Measurements from ENCODE around the gene CASP12. TPM values are rescaled to one million over a fixed set of nuclear protein-coding genes. Genes with fewer than 3 reads are reported as not detected.
"Not testable (repeated sequence)": the region's sequence is repeated elsewhere in the genome, so short reads cannot be mapped to it uniquely, and the experiment has no call there.

CASP12 gene
- not detected for polyA plus RNA-seq

- peak in 2 of 3 donors; percentile 9 to 33 for DNase-seq
Measured at GRCh38 chr11:104897891-104898684, at the start of gene CASP12. Gene CASP12 (minus strand): TSS chr11:104898460.

GRCh38 chr11:104946907-104947306 is 48.6 kb upstream of the CASP12 start:
- H3K4me1 Mint-ChIP-seq: peaks cover 22 to 40% of the 10 kb centered on the region in 2 donors
- peak overlapping the region in 3 of 6 donors; percentile 28 to 77 (median 74) for H3K27ac Mint-ChIP-seq
- H3K27me3 Mint-ChIP-seq (ENCODE audit: low read depth in 3 of 3): peaks cover 0 to 2% (median 0%) of the 10 kb centered on the region in 3 donors
- H3K36me3 Mint-ChIP-seq: peaks cover 54 to 87% (median 62%) of the 10 kb centered on the region in 3 donors
- no peaks in the 10 kb centered on the region for H3K9me3 Mint-ChIP-seq
- H3K4me3 Mint-ChIP-seq: no peak overlapping the region
- DNase-seq: peak; percentile 31 to 43 (median 34)

More at GRCh38 chr11:104897891-104898684, at the start of gene CASP12:
- Mint-ChIP-seq H3K9me3 (no peaks in the 10 kb centered on the region), H3K4me1 (peaks cover 41 to 53% of the 10 kb centered on the region in 2 donors), H3K36me3 (peaks cover 19 to 24% (median 20%) of the 10 kb centered on the region in 3 donors), H3K27ac (peak within 1 kb of the TSS; percentile 65 to 90 (median 81)), H3K4me3 (peak within 1 kb of the TSS; percentile 73 to 87 (median 78)), H3K27me3 (ENCODE audit: low read depth in 3 of 3) (peaks cover 0 to 3% (median 0%) of the 10 kb centered on the region in 3 donors)

- no peaks in the 10 kb centered on the region for H3K9me3 Mint-ChIP-seq
- H3K36me3 Mint-ChIP-seq: peaks cover 46 to 64% (median 47%) of the 10 kb centered on the region in 3 donors
- H3K27ac Mint-ChIP-seq: peak overlapping the region in 5 of 6 donors; percentile 51 to 87 (median 70)
- no peak overlapping the region for H3K4me3 Mint-ChIP-seq
- DNase-seq: no peak
- H3K4me1 Mint-ChIP-seq: peaks cover 22 to 48% of the 10 kb centered on the region in 2 donors
- H3K27me3 Mint-ChIP-seq (ENCODE audit: low read depth in 3 of 3): peaks cover 0 to 2% (median 0%) of the 10 kb centered on the region in 3 donors
Measured at GRCh38 chr11:104944076-104944475, 45.8 kb upstream of the CASP12 start.

- Mint-ChIP-seq H3K9me3 (no peaks in the 10 kb centered on the region), H3K4me1 (peaks cover 20 to 48% of the 10 kb centered on the region in 2 donors), H3K27ac (peak overlapping the region in 5 of 6 donors; percentile 9 to 73 (median 47)), H3K36me3 (peaks cover 42 to 59% (median 42%) of the 10 kb centered on the region in 3 donors), H3K27me3 (ENCODE audit: low read depth in 3 of 3) (peaks cover 0 to 2% (median 0%) of the 10 kb centered on the region in 3 donors), H3K4me3 (no peak overlapping the region)
- no peak for DNase-seq
Measured at GRCh38 chr11:104943561-104943960, 45.3 kb upstream of the CASP12 start.

- H3K27me3 Mint-ChIP-seq (ENCODE audit: low read depth in 3 of 3): peaks cover 0 to 3% (median 0%) of the 10 kb centered on the region in 3 donors
- H3K27ac Mint-ChIP-seq: peak overlapping the region in 2 of 6 donors; percentile 31 to 34
- peak in 2 of 3 donors; percentile 27 to 32 for DNase-seq
- H3K4me3 Mint-ChIP-seq: peak overlapping the region; percentile 63 to 84 (median 74)
- H3K4me1 Mint-ChIP-seq: peaks cover 38 to 48% of the 10 kb centered on the region in 2 donors
- H3K36me3 Mint-ChIP-seq: peaks cover 12 to 27% (median 25%) of the 10 kb centered on the region in 3 donors
- H3K9me3 Mint-ChIP-seq: peaks cover 3 to 11% (median 7%) of the 10 kb centered on the region in 6 donors
Measured at GRCh38 chr11:104934594-104934993, 36.3 kb upstream of the CASP12 start.

GRCh38 chr11:104934073-104934472 is 35.8 kb upstream of the CASP12 start:
- Mint-ChIP-seq H3K9me3 (peaks cover 3 to 16% (median 12%) of the 10 kb centered on the region in 6 donors), H3K4me1 (peaks cover 38 to 48% of the 10 kb centered on the region in 2 donors), H3K4me3 (peak overlapping the region; percentile 63 to 84 (median 74)), H3K36me3 (peaks cover 16 to 30% (median 30%) of the 10 kb centered on the region in 3 donors)
- not testable (repeated sequence) for H3K27ac Mint-ChIP-seq; H3K27me3 Mint-ChIP-seq (ENCODE audit: low read depth in 3 of 3); DNase-seq

GRCh38 chr11:104928811-104929210 is 30.6 kb upstream of the CASP12 start:
- Mint-ChIP-seq H3K27me3 (ENCODE audit: low read depth in 3 of 3) (peaks cover 0 to 1% (median 0%) of the 10 kb centered on the region in 3 donors), H3K4me1 (peaks cover 14 to 18% of the 10 kb centered on the region in 2 donors), H3K4me3 (no peak overlapping the region), H3K36me3 (peaks cover 28 to 56% (median 38%) of the 10 kb centered on the region in 3 donors), H3K27ac (no peak overlapping the region), H3K9me3 (peaks cover 3 to 31% (median 18%) of the 10 kb centered on the region in 6 donors)
- no peak for DNase-seq

GRCh38 chr11:104926771-104927611 is 28.7 kb upstream of the CASP12 start:
- Mint-ChIP-seq H3K4me1 (peaks cover under 1 to 2% of the 10 kb centered on the region in 2 donors), H3K9me3 (peaks cover 4 to 31% (median 19%) of the 10 kb centered on the region in 6 donors), H3K27ac (no peak overlapping the region), H3K4me3 (no peak overlapping the region), H3K27me3 (ENCODE audit: low read depth in 3 of 3) (peaks cover 0 to 1% (median 0%) of the 10 kb centered on the region in 3 donors), H3K36me3 (peaks cover 28 to 54% (median 29%) of the 10 kb centered on the region in 3 donors)
- no peak for DNase-seq

- H3K36me3 Mint-ChIP-seq: peaks cover 25 to 51% (median 29%) of the 10 kb centered on the region in 3 donors
- no peak overlapping the region for H3K4me3 Mint-ChIP-seq
- no peak overlapping the region for H3K27ac Mint-ChIP-seq
- no peak for DNase-seq
- H3K9me3 Mint-ChIP-seq: peaks cover 4 to 26% (median 17%) of the 10 kb centered on the region in 6 donors
- no peaks in the 10 kb centered on the region for H3K4me1 Mint-ChIP-seq
- peaks cover 0 to 1% (median 0%) of the 10 kb centered on the region in 3 donors for H3K27me3 Mint-ChIP-seq (ENCODE audit: low read depth in 3 of 3)
Measured at GRCh38 chr11:104925850-104926249, 27.6 kb upstream of the CASP12 start.

- Mint-ChIP-seq H3K36me3 (peaks cover 0 to 5% (median 0%) of the 10 kb centered on the region in 3 donors), H3K9me3 (peaks cover 0 to 2% (median 0%) of the 10 kb centered on the region in 6 donors), H3K4me3 (peak overlapping the region; percentile 91 to 98 (median 93)), H3K27me3 (ENCODE audit: low read depth in 3 of 3) (peaks cover 0 to 1% (median 0%) of the 10 kb centered on the region in 3 donors), H3K4me1 (peaks cover 48 to 62% of the 10 kb centered on the region in 2 donors), H3K27ac (peak overlapping the region; percentile 83 to 95 (median 92))
- DNase-seq: peak in 2 of 3 donors; percentile 46
Measured at GRCh38 chr11:104918113-104918824, 20.0 kb upstream of the CASP12 start.

- Mint-ChIP-seq H3K27me3 (ENCODE audit: low read depth in 3 of 3) (no peaks in the 10 kb centered on the region), H3K9me3 (no peaks in the 10 kb centered on the region), H3K4me3 (peak overlapping the region; percentile 91 to 98 (median 93)), H3K27ac (peak overlapping the region; percentile 83 to 95 (median 92)), H3K36me3 (peaks cover 0 to 3% (median 0%) of the 10 kb centered on the region in 3 donors), H3K4me1 (peaks cover 52 to 69% of the 10 kb centered on the region in 2 donors)
- DNase-seq: peak in 1 of 3 donors; percentile 30
Measured at GRCh38 chr11:104917271-104918112, 19.2 kb upstream of the CASP12 start.

GRCh38 chr11:104916442-104916841 is 18.2 kb upstream of the CASP12 start:
- no peak for DNase-seq
- Mint-ChIP-seq H3K9me3 (no peaks in the 10 kb centered on the region), H3K36me3 (peaks cover 0 to 3% (median 0%) of the 10 kb centered on the region in 3 donors), H3K4me3 (peak overlapping the region; percentile 91 to 98 (median 93)), H3K27ac (peak overlapping the region; percentile 12 to 93 (median 76)), H3K4me1 (peaks cover 54 to 73% of the 10 kb centered on the region in 2 donors), H3K27me3 (ENCODE audit: low read depth in 3 of 3) (no peaks in the 10 kb centered on the region)
